Measurements from ENCODE around the gene AIFM3.
"Not testable (repeated sequence)": the region's sequence is repeated elsewhere in the genome, so short reads cannot be mapped to it uniquely, and the experiment has no call there.

AIFM3 gene

GRCh38 chr22:20940904-20941385 is 26.1 kb upstream of the AIFM3 start:
- Histone ChIP-seq H3K27ac (ENCODE audit: insufficient read depth, low read length, poor library complexity, severe bottlenecking) (no peak overlapping the region), H3K36me3 (ENCODE audit: control insufficient read depth, insufficient read depth, low read length) (peaks cover 4% of the 10 kb centered on the region), H3K9me3 (ENCODE audit: control insufficient read depth, low read length) (no peaks in the 10 kb centered on the region), H3K4me1 (ENCODE audit: control insufficient read depth, insufficient read depth, low read length, poor library complexity, severe bottlenecking) (peaks cover 8% of the 10 kb centered on the region), H3K27me3 (replicated peaks; ENCODE audit: control insufficient read depth, insufficient read depth, low read length, poor library complexity, severe bottlenecking) (no peaks in the 10 kb centered on the region), H3K4me3 (ENCODE audit: insufficient read depth, low read depth, low read length, poor library complexity, severe bottlenecking) (no peak overlapping the region)
- no peak for DNase-seq

GRCh38 chr22:20942203-20942902 is 24.7 kb upstream of the AIFM3 start:
- DNase-seq; H3K36me3 ChIP-seq (ENCODE audit: control insufficient read depth, insufficient read depth, low read length); H3K27ac ChIP-seq (ENCODE audit: insufficient read depth, low read length, poor library complexity, severe bottlenecking); H3K9me3 ChIP-seq (ENCODE audit: control insufficient read depth, low read length); H3K4me1 ChIP-seq (ENCODE audit: control insufficient read depth, insufficient read depth, low read length, poor library complexity, severe bottlenecking); H3K4me3 ChIP-seq (ENCODE audit: insufficient read depth, low read depth, low read length, poor library complexity, severe bottlenecking); H3K27me3 ChIP-seq (replicated peaks; ENCODE audit: control insufficient read depth, insufficient read depth, low read length, poor library complexity, severe bottlenecking): not testable (repeated sequence)

- Histone ChIP-seq H3K27ac (ENCODE audit: insufficient read depth, low read length, poor library complexity, severe bottlenecking) (no peak overlapping the region), H3K4me1 (ENCODE audit: control insufficient read depth, insufficient read depth, low read length, poor library complexity, severe bottlenecking) (peaks cover 2% of the 10 kb centered on the region), H3K36me3 (ENCODE audit: control insufficient read depth, insufficient read depth, low read length) (peaks cover 4% of the 10 kb centered on the region), H3K9me3 (ENCODE audit: control insufficient read depth, low read length) (no peaks in the 10 kb centered on the region), H3K4me3 (ENCODE audit: insufficient read depth, low read depth, low read length, poor library complexity, severe bottlenecking) (no peak overlapping the region), H3K27me3 (replicated peaks; ENCODE audit: control insufficient read depth, insufficient read depth, low read length, poor library complexity, severe bottlenecking) (no peaks in the 10 kb centered on the region)
- DNase-seq: no peak
Measured at GRCh38 chr22:20943104-20943933, 23.7 kb upstream of the AIFM3 start.

- Histone ChIP-seq H3K4me1 (ENCODE audit: control insufficient read depth, insufficient read depth, low read length, poor library complexity, severe bottlenecking) (peaks cover 2% of the 10 kb centered on the region), H3K27me3 (replicated peaks; ENCODE audit: control insufficient read depth, insufficient read depth, low read length, poor library complexity, severe bottlenecking) (no peaks in the 10 kb centered on the region), H3K27ac (ENCODE audit: insufficient read depth, low read length, poor library complexity, severe bottlenecking) (no peak overlapping the region), H3K4me3 (ENCODE audit: insufficient read depth, low read depth, low read length, poor library complexity, severe bottlenecking) (no peak overlapping the region), H3K36me3 (ENCODE audit: control insufficient read depth, insufficient read depth, low read length) (peaks cover 4% of the 10 kb centered on the region), H3K9me3 (ENCODE audit: control insufficient read depth, low read length) (no peaks in the 10 kb centered on the region)
- DNase-seq: no peak
Measured at GRCh38 chr22:20944042-20944441, 23.0 kb upstream of the AIFM3 start.

- Histone ChIP-seq H3K4me3 (ENCODE audit: insufficient read depth, low read depth, low read length, poor library complexity, severe bottlenecking) (no peak overlapping the region), H3K36me3 (ENCODE audit: control insufficient read depth, insufficient read depth, low read length) (peaks cover 14% of the 10 kb centered on the region), H3K9me3 (ENCODE audit: control insufficient read depth, low read length) (no peaks in the 10 kb centered on the region), H3K27me3 (replicated peaks; ENCODE audit: control insufficient read depth, insufficient read depth, low read length, poor library complexity, severe bottlenecking) (no peaks in the 10 kb centered on the region), H3K4me1 (ENCODE audit: control insufficient read depth, insufficient read depth, low read length, poor library complexity, severe bottlenecking) (peaks cover 2% of the 10 kb centered on the region), H3K27ac (ENCODE audit: insufficient read depth, low read length, poor library complexity, severe bottlenecking) (no peak overlapping the region)
- no peak for DNase-seq
Measured at GRCh38 chr22:20945578-20945934, 21.5 kb upstream of the AIFM3 start.

GRCh38 chr22:20946080-20946986 is 20.7 kb upstream of the AIFM3 start:
- Histone ChIP-seq H3K4me1 (ENCODE audit: control insufficient read depth, insufficient read depth, low read length, poor library complexity, severe bottlenecking) (peaks cover 2% of the 10 kb centered on the region), H3K27me3 (replicated peaks; ENCODE audit: control insufficient read depth, insufficient read depth, low read length, poor library complexity, severe bottlenecking) (no peaks in the 10 kb centered on the region), H3K9me3 (ENCODE audit: control insufficient read depth, low read length) (no peaks in the 10 kb centered on the region), H3K36me3 (ENCODE audit: control insufficient read depth, insufficient read depth, low read length) (peaks cover 18% of the 10 kb centered on the region), H3K27ac (ENCODE audit: insufficient read depth, low read length, poor library complexity, severe bottlenecking) (no peak overlapping the region), H3K4me3 (ENCODE audit: insufficient read depth, low read depth, low read length, poor library complexity, severe bottlenecking) (no peak overlapping the region)
- no peak for DNase-seq

GRCh38 chr22:20946991-20947390 is 20.1 kb upstream of the AIFM3 start:
- H3K36me3 ChIP-seq (ENCODE audit: control insufficient read depth, insufficient read depth, low read length): peaks cover 19% of the 10 kb centered on the region
- peaks cover 2% of the 10 kb centered on the region for H3K4me1 ChIP-seq (ENCODE audit: control insufficient read depth, insufficient read depth, low read length, poor library complexity, severe bottlenecking)
- no peaks in the 10 kb centered on the region for H3K27me3 ChIP-seq (replicated peaks; ENCODE audit: control insufficient read depth, insufficient read depth, low read length, poor library complexity, severe bottlenecking)

GRCh38 chr22:20948450-20948849 is 18.6 kb upstream of the AIFM3 start:
- Histone ChIP-seq H3K36me3 (ENCODE audit: control insufficient read depth, insufficient read depth, low read length) (peaks cover 28% of the 10 kb centered on the region), H3K27ac (ENCODE audit: insufficient read depth, low read length, poor library complexity, severe bottlenecking) (no peak overlapping the region), H3K4me3 (ENCODE audit: insufficient read depth, low read depth, low read length, poor library complexity, severe bottlenecking) (no peak overlapping the region), H3K9me3 (ENCODE audit: control insufficient read depth, low read length) (no peaks in the 10 kb centered on the region), H3K4me1 (ENCODE audit: control insufficient read depth, insufficient read depth, low read length, poor library complexity, severe bottlenecking) (peaks cover 2% of the 10 kb centered on the region), H3K27me3 (replicated peaks; ENCODE audit: control insufficient read depth, insufficient read depth, low read length, poor library complexity, severe bottlenecking) (no peaks in the 10 kb centered on the region)
- no peak for DNase-seq

More at GRCh38 chr22:20946991-20947390, 20.1 kb upstream of the AIFM3 start:
- H3K9me3 ChIP-seq (ENCODE audit: control insufficient read depth, low read length): no peaks in the 10 kb centered on the region
- no peak overlapping the region for H3K27ac ChIP-seq (ENCODE audit: insufficient read depth, low read length, poor library complexity, severe bottlenecking)
- DNase-seq: no peak
- H3K4me3 ChIP-seq (ENCODE audit: insufficient read depth, low read depth, low read length, poor library complexity, severe bottlenecking): no peak overlapping the region

GRCh38 chr22:20948989-20949388 is 18.1 kb upstream of the AIFM3 start:
- H3K27ac ChIP-seq (ENCODE audit: insufficient read depth, low read length, poor library complexity, severe bottlenecking): no peak overlapping the region
- H3K4me3 ChIP-seq (ENCODE audit: insufficient read depth, low read depth, low read length, poor library complexity, severe bottlenecking): no peak overlapping the region
- no peak for DNase-seq
- peaks cover 28% of the 10 kb centered on the region for H3K36me3 ChIP-seq (ENCODE audit: control insufficient read depth, insufficient read depth, low read length)
- H3K27me3 ChIP-seq (replicated peaks; ENCODE audit: control insufficient read depth, insufficient read depth, low read length, poor library complexity, severe bottlenecking): no peaks in the 10 kb centered on the region
- H3K9me3 ChIP-seq (ENCODE audit: control insufficient read depth, low read length): no peaks in the 10 kb centered on the region
- peaks cover 2% of the 10 kb centered on the region for H3K4me1 ChIP-seq (ENCODE audit: control insufficient read depth, insufficient read depth, low read length, poor library complexity, severe bottlenecking)

Measured in effector memory CD4-positive, alpha-beta T cell (primary cell).